Aorta (tissue), 5 donors: ENCODE results near the gene PFKFB1. TPM values are rescaled to one million over a fixed set of nuclear protein-coding genes. Genes with fewer than 3 reads are reported as not detected.

Source experiments
- ATAC-seq: fragments of 200-7000 bp; cut with Tn5 transposase; one replicate; pipeline ENCODE4 v1.9.1; 2022; ENCODE audit warnings: moderate library complexity; ENCODE audit not compliant: low FRiP score
- DNase-seq, 2 donors: peaks; one replicate each; pipeline ENCODE4 v3.0.0-alpha.2; 2020
- H3K27ac ChIP-seq, 2 donors: one replicate each; pipeline ENCODE4 v1.5.1; 2013; ENCODE audit warnings: low read length in 2 of 2, mild to moderate bottlenecking in 2 of 2, moderate library complexity in 2 of 2, control low read depth in 1 of 2, inconsistent platforms in 1 of 2, low read depth in 1 of 2
- H3K27me3 ChIP-seq, 2 donors: one replicate each; pipeline ENCODE4 v1.6.1; 2013; ENCODE audit warnings: control low read depth in 1 of 2, low read length in 1 of 2, mild to moderate bottlenecking in 1 of 2, moderate library complexity in 1 of 2; ENCODE audit not compliant: insufficient read depth in 2 of 2, control insufficient read depth in 1 of 2
- H3K36me3 ChIP-seq, 2 donors: one replicate each; pipeline ENCODE4 v1.6.1; 2013; ENCODE audit warnings: control low read depth in 1 of 2, low read length in 1 of 2, mild to moderate bottlenecking in 1 of 2; ENCODE audit not compliant: insufficient read depth in 2 of 2, control insufficient read depth in 1 of 2
- H3K4me1 ChIP-seq, 2 donors: one replicate each; pipeline ENCODE4 v1.6.1; 2013; ENCODE audit warnings: low read length in 2 of 2, control low read depth in 1 of 2, mild to moderate bottlenecking in 1 of 2, moderate library complexity in 1 of 2; ENCODE audit not compliant: insufficient read depth in 2 of 2, control insufficient read depth in 1 of 2
- H3K4me3 ChIP-seq, 2 donors: one replicate each; pipeline ENCODE4 v1.5.1; 2013; ENCODE audit warnings: low read length in 2 of 2, control low read depth in 1 of 2, mild to moderate bottlenecking in 1 of 2
- H3K9me3 ChIP-seq: one replicate; pipeline ENCODE4 v1.6.1; 2013; ENCODE audit warnings: mild to moderate bottlenecking, low read length; ENCODE audit not compliant: control insufficient read depth
- WGBS, 2 donors: extraction: QIAGEN DNeasy Blood & Tissue Kit; methylation state at CpG; one replicate each; pipeline ENCODE4 v1.1.7; 2013; 5-methylcytosine and 5-hydroxymethylcytosine counted together
- intact Hi-C, 2 donors: fragments of 100-400 bp; cut with DNase I; formaldehyde crosslinking; loops; one replicate each; pipeline versions ENCODE4 v1.14.2 to v1.15.0; 2022
- polyA plus RNA-seq, 2 donors: library from polyadenylated mRNA; stranded (reverse); fragments of 200-250 nt; gene quantifications; one replicate each; pipeline ENCODE4 v1.2.3, GENCODE V29; 2013
- total RNA-seq, 2 donors: library from RNA; stranded (reverse); fragmentation: NEBNext Ultra II Directional; extraction: Animal tissue kit (Norgen Biotek cat#: 25700); gene quantifications; one replicate each; pipeline ENCODE4 v1.2.1, GENCODE V29; 2021
- donor health status: healthy with polysubstance abuse.
- donor health status: Bipolar disorder and iron deficiency.
- donor health status: DM: no; HTN: no; CAD: no.
- donor health status: DM: no; HTN: no; CAD: no.
- donor health status: DM: yes; HTN: yes; CAD: no.

The PFKFB1 gene
- total and polyA plus RNA-seq, 4 donors: 0.30 to 0.39 TPM; not detected in 2

DNA sequence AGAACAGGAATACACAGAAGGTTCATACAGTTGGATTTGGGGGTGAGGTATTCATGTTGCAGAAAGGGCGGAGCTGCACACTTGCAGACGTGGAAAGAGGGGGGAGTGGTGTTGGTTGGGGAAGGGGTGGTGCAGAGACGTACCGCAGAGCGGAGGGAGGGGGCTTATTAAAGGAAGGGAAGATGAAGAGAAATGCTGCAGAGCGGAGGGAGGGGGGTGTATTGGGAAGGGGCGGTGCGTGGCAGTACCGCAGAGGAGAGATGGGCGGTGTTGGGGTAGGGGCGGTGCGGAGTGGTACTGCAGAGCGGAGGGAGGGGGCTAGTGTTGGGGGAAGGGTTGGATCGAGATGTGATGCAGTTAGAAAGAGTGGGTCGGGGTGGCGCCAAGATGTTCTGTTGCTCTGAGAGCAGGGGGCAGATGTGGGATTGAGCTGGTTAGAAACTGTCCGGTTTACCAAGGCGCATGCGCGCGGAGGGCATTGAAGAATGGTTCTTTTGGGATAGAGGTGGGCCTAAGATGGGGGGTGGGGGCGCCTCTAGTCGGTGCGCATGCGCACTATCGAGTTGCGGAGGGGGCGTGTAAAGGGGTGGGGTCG, 72.5 kb downstream of the PFKFB1 start:
- ATAC-seq (peak; percentile 88), DNase-seq (peak; percentile 81 to 88)
- H3K4me3 ChIP-seq: peak overlapping the region; percentile 15 to 33
- H3K36me3 ChIP-seq: peaks cover 0 to 1% of the 10 kb centered on the region in 2 donors
- intact Hi-C loops: loop anchor here in 1 of 2 donors (10.0 kb wide), 1 partner anchor 243 kb away; no protein-coding TSS in a partner anchor
- H3K9me3 ChIP-seq: no peaks in the 10 kb centered on the region
- no peak overlapping the region for H3K27ac ChIP-seq
- WGBS, 2 donors: 0 to 30% methylated on average over 27 to 29 of the region's 29 CpGs
- H3K27me3 ChIP-seq: no peaks in the 10 kb centered on the region
- no peaks in the 10 kb centered on the region for H3K4me1 ChIP-seq

DNA sequence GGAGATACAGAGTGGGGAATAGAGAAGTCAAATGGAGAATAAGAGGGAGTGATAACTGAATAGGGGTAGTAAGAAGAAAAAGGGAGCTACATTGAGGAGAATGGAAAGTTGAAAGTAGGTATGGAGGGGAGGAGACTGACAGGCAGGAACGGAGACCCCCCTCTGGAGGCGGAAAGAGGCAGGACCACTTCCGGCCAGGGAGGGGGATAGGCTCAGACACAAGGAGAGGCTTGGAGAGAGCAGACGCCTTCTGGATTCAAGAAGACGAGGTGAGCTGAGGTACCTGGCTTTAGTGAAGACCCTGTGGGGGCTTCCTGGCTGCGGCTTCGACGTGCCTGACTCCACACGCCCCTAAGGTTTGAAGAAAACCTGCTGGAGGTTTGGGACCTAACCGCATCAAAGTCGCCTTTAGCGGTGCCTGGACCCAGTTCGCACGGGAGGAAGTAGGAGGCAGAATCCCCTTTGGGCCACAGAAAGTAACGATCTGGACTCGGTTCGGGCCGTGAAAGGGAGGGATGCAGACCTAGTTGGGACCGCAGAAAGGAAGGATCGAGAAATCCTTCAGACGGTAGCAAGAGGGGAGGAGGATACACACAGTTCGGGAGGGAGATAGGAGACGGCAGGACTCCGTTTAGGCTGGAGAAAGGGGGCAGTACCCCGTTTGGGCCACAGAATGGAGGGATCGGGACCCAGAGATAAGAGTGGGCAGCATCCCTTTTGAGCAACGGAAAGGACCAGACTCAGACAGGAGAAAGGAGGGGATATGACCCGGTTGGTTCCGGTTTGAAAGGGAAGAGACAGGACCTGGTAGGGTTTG, 73.2 kb downstream of the PFKFB1 start, which contains the start of gene TRO:
TRO (plus strand) TSS at position 215 of the 817 bp plus-strand sequence. CDS start 1,423 bp downstream, outside the sequence.
- Histone ChIP-seq H3K27me3 (no peaks in the 10 kb centered on the region), H3K27ac (peak within 1 kb of the TSS in 1 of 2 donors; percentile 32), H3K4me1 (no peaks in the 10 kb centered on the region), H3K9me3 (no peaks in the 10 kb centered on the region), H3K4me3 (peak within 1 kb of the TSS; percentile 15 to 33), H3K36me3 (peaks cover 0 to 1% of the 10 kb centered on the region in 2 donors)
- intact Hi-C loops: loop anchor here in 1 of 2 donors (10.0 kb wide), 1 partner anchor 244 kb away; no protein-coding TSS in a partner anchor
- peak; percentile 51 for ATAC-seq
- DNase-seq: no peak
- 1 to 28% methylated on average over 29 of the region's 29 CpGs for WGBS, 2 donors

DNA sequence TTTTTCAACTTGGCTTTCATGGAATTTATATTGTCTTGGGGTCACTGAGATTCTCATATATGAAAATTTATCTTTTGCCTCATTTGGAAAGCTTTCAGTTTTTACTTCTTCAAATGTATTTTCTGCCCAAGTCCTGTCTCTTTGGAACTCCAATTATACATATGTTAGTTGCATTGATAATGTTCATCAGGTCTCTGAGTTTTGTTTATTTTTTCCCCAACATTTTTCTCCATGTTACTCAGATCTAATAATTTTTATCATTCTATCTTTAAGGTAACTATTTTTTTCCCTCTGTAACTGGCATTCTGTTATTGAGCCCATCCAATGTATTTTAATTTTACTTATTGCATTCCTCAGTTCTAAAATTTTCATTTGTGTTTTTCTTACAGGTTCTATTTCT, 84.0 kb downstream of the PFKFB1 start:
- H3K4me1 ChIP-seq: no peaks in the 10 kb centered on the region
- no peak overlapping the region for H3K4me3 ChIP-seq
- ATAC-seq: no peak

DNA sequence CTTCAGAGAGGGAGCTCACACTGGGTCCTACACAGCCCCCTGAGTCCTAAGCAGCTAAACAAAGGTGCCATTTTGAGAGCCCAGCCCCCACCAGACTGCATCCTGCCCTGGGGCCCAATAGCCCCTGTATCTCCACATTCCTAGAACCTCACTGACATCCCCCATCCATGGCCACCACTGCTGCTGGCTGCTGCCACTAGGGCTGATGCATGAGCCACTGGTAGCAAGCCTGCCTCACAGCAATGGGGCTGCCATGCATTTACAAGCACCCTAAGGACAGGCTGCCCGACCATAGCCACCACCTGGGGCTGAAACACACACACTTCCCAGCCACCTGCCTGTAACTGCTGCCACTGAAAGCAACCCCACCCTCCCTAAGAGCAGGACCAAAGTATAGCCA, 99.8 kb downstream of the PFKFB1 start:
- Histone ChIP-seq H3K27me3 (no peaks in the 10 kb centered on the region), H3K4me3 (no peak overlapping the region), H3K36me3 (no peaks in the 10 kb centered on the region), H3K9me3 (peaks cover 1% of the 10 kb centered on the region), H3K27ac (no peak overlapping the region), H3K4me1 (no peaks in the 10 kb centered on the region)
- WGBS, 2 donors: 70 to 80% methylated on average over 1 of the region's 1 CpG
- ATAC-seq (no peak), DNase-seq (no peak)
- intact Hi-C loops: loop anchor here in 1 of 2 donors (5.0 kb wide), 1 partner anchor 163 kb away; no protein-coding TSS in a partner anchor

More for the DNA sequence above, 84.0 kb downstream of the PFKFB1 start:
- H3K27ac ChIP-seq: no peak overlapping the region
- no peaks in the 10 kb centered on the region for H3K36me3 ChIP-seq
- intact Hi-C loops: no loop called here
- DNase-seq: no peak
- H3K9me3 ChIP-seq: no peaks in the 10 kb centered on the region
- H3K27me3 ChIP-seq: no peaks in the 10 kb centered on the region

DNA sequence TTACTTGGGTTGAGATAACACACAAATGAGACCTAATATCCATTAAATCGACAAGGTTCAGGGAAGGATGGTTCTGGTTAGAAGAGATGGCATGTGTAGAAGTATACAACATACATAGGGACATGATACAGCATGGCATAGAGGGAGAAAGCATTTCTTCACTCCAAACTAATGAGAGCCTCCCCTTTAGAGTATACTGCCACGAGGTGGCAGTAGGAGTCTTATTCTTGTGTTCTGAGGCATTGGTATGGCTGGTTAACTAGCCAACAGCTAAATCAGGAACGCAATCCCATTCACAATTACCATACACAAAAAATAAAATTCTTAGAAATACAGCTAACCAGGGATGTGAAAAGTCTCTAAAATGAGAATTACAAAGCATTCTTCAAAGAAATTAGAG, 102.4 kb downstream of the PFKFB1 start:
- peaks cover 1% of the 10 kb centered on the region for H3K9me3 ChIP-seq
- no peak overlapping the region for H3K4me3 ChIP-seq
- H3K36me3 ChIP-seq: no peaks in the 10 kb centered on the region
- intact Hi-C loops: loop anchor here in 1 of 2 donors (5.0 kb wide), 1 partner anchor 166 kb away; no protein-coding TSS in a partner anchor
- ATAC-seq (no peak), DNase-seq (no peak)
- H3K4me1 ChIP-seq: no peaks in the 10 kb centered on the region
- WGBS, 2 donors: 7 to 14% methylated on average over 3 of the region's 3 CpGs
- no peak overlapping the region for H3K27ac ChIP-seq
- H3K27me3 ChIP-seq: no peaks in the 10 kb centered on the region

DNA sequence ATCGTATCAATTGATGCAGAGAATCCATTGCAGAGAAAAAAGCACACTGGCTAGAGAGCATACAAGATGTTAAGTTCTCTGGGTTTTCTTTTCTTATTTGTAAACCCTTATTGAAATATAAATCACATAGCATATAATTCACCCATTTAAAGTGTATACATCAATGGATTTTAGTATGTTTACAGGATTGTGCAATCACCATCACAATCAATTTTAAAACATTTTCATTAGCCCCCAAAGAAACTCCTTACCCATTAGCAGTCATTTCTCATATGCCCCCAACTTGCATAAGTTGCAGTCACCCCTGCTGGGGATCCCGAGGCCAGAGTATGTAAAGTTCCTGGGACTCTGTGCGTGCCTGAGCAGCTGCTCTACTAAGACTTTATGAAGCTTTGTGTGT, 108.2 kb downstream of the PFKFB1 start:
- Histone ChIP-seq H3K27me3 (no peaks in the 10 kb centered on the region), H3K4me1 (no peaks in the 10 kb centered on the region), H3K36me3 (no peaks in the 10 kb centered on the region), H3K4me3 (no peak overlapping the region), H3K9me3 (no peaks in the 10 kb centered on the region), H3K27ac (no peak overlapping the region)
- no peak for ATAC-seq
- intact Hi-C loops: no loop called here
- 76 to 80% methylated on average over 3 of the region's 3 CpGs for WGBS, 2 donors
- no peak for DNase-seq

Other genes starting within 250 kb of the PFKFB1 start
- gene ITIH6, start 195.9 kb downstream of the PFKFB1 start, total RNA-seq: not detected
- not detected for gene ITIH6, start 195.9 kb downstream of the PFKFB1 start, polyA plus RNA-seq
- 100 to 1,000 TPM; 161 to 174 TPM for gene MAGED2, start 186.4 kb downstream of the PFKFB1 start, total RNA-seq
- 100 to 1,000 TPM in 1 of 2 donors, 10 to 100 TPM in 1; 80.1 to 247 TPM for gene MAGED2, start 186.4 kb downstream of the PFKFB1 start, polyA plus RNA-seq
- gene TRO, start 73.4 kb downstream of the PFKFB1 start, total RNA-seq: 10 to 100 TPM; 13.5 to 21.2 TPM
- 10 to 100 TPM in 1 of 2 donors, 1 to 10 TPM in 1; 1.3 to 35.4 TPM for gene TRO, start 73.4 kb downstream of the PFKFB1 start, polyA plus RNA-seq
- gene APEX2, start 6.2 kb upstream of the PFKFB1 start, total RNA-seq: 10 to 100 TPM in 1 of 2 donors, 1 to 10 TPM in 1; 9.9 to 10.1 TPM
- 1 to 10 TPM; 6.0 to 6.6 TPM for gene APEX2, start 6.2 kb upstream of the PFKFB1 start, polyA plus RNA-seq
- 10 to 100 TPM in 1 of 2 donors, 1 to 10 TPM in 1; 2.5 to 10.4 TPM for gene ALAS2, start 36.8 kb upstream of the PFKFB1 start, total RNA-seq
- not detected for gene ALAS2, start 36.8 kb upstream of the PFKFB1 start, polyA plus RNA-seq
- gene PAGE2B, start 80.8 kb upstream of the PFKFB1 start, total RNA-seq: not detected
- gene PAGE2B, start 80.8 kb upstream of the PFKFB1 start, polyA plus RNA-seq: not detected
- gene PAGE2, start 94.8 kb upstream of the PFKFB1 start, total RNA-seq: not detected
- not detected for gene PAGE2, start 94.8 kb upstream of the PFKFB1 start, polyA plus RNA-seq
- gene PAGE5, start 226.2 kb upstream of the PFKFB1 start, total RNA-seq: not detected
- not detected for gene PAGE5, start 226.2 kb upstream of the PFKFB1 start, polyA plus RNA-seq